ENCODE results near the gene GOLPH3. TPM values are rescaled to one million over a fixed set of nuclear protein-coding genes. Genes with fewer than 3 reads are reported as not detected.

GOLPH3 gene
- total and polyA plus RNA-seq, 4 donors, result 64.1 to 116 (median 68.5) TPM

GRCh38 chr5:32201122-32201753 lies 27.1 kb upstream of the GOLPH3 start:
- no peaks in the 10 kb centered on the region for H3K27me3 ChIP-seq (ENCODE audit: control insufficient read depth in 4 of 4, insufficient read depth in 4 of 4, low read length in 3 of 4)
- H3K36me3 ChIP-seq (ENCODE audit: control insufficient read depth in 4 of 4, insufficient read depth in 3 of 4, low read depth in 1 of 4, low read length in 3 of 4), result no peaks in the 10 kb centered on the region
- H3K9ac ChIP-seq (ENCODE audit: low read depth in 1 of 2, low read length in 2 of 2), result peak overlapping the region in 1 of 2 donors; percentile 12
- peak; percentile 56 for TF ChIP-seq MAX (IDR thresholded peaks at IDR 0.05)
- no peak for TF ChIP-seq HNF4G (IDR thresholded peaks at IDR 0.05)
- peak; percentile 16 for TF ChIP-seq NR2F2 (IDR thresholded peaks at IDR 0.05)
- TF ChIP-seq GABPA (IDR thresholded peaks at IDR 0.05 in 1 of 2, conservative IDR thresholded peaks at IDR 0.05 in 1 of 2), result peak; percentile 21 to 72
- peak; percentile 69 for TF ChIP-seq YY1 (IDR thresholded peaks at IDR 0.05)
- peak; percentile 69 to 75 for TF ChIP-seq HNF4A (conservative IDR thresholded peaks at IDR 0.05)
- TF ChIP-seq SP1 (IDR thresholded peaks at IDR 0.05), result peak; percentile 69
- peak; percentile 36 to 43 for TF ChIP-seq RAD21 (IDR thresholded peaks at IDR 0.05)
- peak; percentile 72 for TF ChIP-seq ATF3 (IDR thresholded peaks at IDR 0.05)
- peak; percentile 59 to 90 for TF ChIP-seq RXRA (IDR thresholded peaks at IDR 0.05)
- no peak for TF ChIP-seq CTCF (IDR thresholded peaks at IDR 0.05; ENCODE audit: low read depth, low read length, missing input control)
- TF ChIP-seq EGR1 (IDR thresholded peaks at IDR 0.05; ENCODE audit: low read depth in 2 of 2), result no peak
- no peak for TF ChIP-seq FOXA1 (IDR thresholded peaks at IDR 0.05)
- TF ChIP-seq ZBTB33 (IDR thresholded peaks at IDR 0.05), result peak; percentile 81
- no peak for TF ChIP-seq FOXA2 (IDR thresholded peaks at IDR 0.05)
- TF ChIP-seq REST (IDR thresholded peaks at IDR 0.05), result no peak
- TF ChIP-seq TAF1 (conservative IDR thresholded peaks at IDR 0.05), result no peak
- peak; percentile 30 to 84 for TF ChIP-seq JUND (IDR thresholded peaks at IDR 0.05)
- peak overlapping the region; percentile 84 to 90 for H3K27ac ChIP-seq (ENCODE audit: low read depth in 1 of 2, low read length in 2 of 2)
- H3K9me3 ChIP-seq (ENCODE audit: control insufficient read depth in 4 of 4, low read length in 3 of 4), result no peaks in the 10 kb centered on the region
- H3K4me1 ChIP-seq (ENCODE audit: control insufficient read depth in 4 of 4, insufficient read depth in 4 of 4, low read length in 3 of 4), result peaks cover 10 to 48% (median 27%) of the 10 kb centered on the region in 4 donors
- 10% methylated on average over 3 of the region's 3 CpGs for WGBS
- peak overlapping the region in 1 of 3 donors; percentile 21 for H3K4me3 ChIP-seq (ENCODE audit: low read depth in 1 of 3, low read length in 3 of 3)
- DNase-seq (ENCODE audit: low spot score), result no peak
